Astrocyte of the cerebellum (primary cell): ENCODE data around the gene NRG3.

Experiments used
- DNase-seq: peaks from one replicate; pipeline ENCODE4 v3.0.0-alpha.2; 2011; ENCODE audit warnings: low read depth
- H3K4me3 ChIP-seq: 2 replicates; pipeline ENCODE4 v1.5.1; 2011; ENCODE audit warnings: mild to moderate bottlenecking, low read depth, low read length, moderate library complexity
- CTCF ChIP-seq: IDR thresholded peaks from 2 replicates; pipeline ENCODE4 v1.5.1; 2012; ENCODE audit warnings: low read length, low read depth, moderate library complexity, mild to moderate bottlenecking; ENCODE audit errors: missing control alignments
- in situ Hi-C: cut with HindIII; loops from 2 replicates; pipeline ENCODE4 v1.10.0; 2017; ENCODE audit warnings: low sequenced_read_pairs

NRG3 gene

GRCh38 chr10:82071231-82071630 is 196.2 kb downstream of the NRG3 start:
- no peak for DNase-seq
- H3K4me3 ChIP-seq, result no peak overlapping the region
- in situ Hi-C loops, result no loop called here
- TF ChIP-seq CTCF, result no peak

DNA sequence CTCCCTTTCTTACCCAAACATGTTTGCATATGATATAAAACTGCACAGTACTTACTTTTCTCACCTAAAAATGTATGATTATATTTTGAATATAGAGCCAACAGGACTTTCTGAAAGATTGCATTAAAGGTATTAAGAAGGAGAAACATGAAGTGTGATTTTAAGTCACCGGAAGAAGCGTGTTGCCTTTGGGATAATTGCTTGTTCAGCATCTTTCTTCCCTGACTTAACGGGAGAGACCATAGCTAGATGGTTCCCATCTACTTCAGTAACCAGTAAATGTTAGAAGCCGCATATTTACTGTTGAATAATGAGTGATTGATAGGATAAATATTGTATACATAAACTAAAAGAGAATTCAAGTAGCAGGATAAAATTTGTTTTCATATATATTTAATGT is 197.1 kb downstream of the NRG3 start:
- in situ Hi-C loops, result no loop called here
- H3K4me3 ChIP-seq, result no peak overlapping the region
- TF ChIP-seq CTCF, result no peak
- no peak for DNase-seq

- in situ Hi-C loops, result no loop called here
- H3K4me3 ChIP-seq, result no peak overlapping the region
- no peak for TF ChIP-seq CTCF
- no peak for DNase-seq
Measured at GRCh38 chr10:82075605-82076004, 200.6 kb downstream of the NRG3 start.

GRCh38 chr10:82084496-82084895 is 209.5 kb downstream of the NRG3 start:
- TF ChIP-seq CTCF, result no peak
- no peak for DNase-seq
- H3K4me3 ChIP-seq, result no peak overlapping the region
- in situ Hi-C loops, result no loop called here

- H3K4me3 ChIP-seq, result no peak overlapping the region
- in situ Hi-C loops, result no loop called here
- no peak for DNase-seq
- TF ChIP-seq CTCF, result no peak
Measured at GRCh38 chr10:82084904-82085303, 209.9 kb downstream of the NRG3 start.

DNA sequence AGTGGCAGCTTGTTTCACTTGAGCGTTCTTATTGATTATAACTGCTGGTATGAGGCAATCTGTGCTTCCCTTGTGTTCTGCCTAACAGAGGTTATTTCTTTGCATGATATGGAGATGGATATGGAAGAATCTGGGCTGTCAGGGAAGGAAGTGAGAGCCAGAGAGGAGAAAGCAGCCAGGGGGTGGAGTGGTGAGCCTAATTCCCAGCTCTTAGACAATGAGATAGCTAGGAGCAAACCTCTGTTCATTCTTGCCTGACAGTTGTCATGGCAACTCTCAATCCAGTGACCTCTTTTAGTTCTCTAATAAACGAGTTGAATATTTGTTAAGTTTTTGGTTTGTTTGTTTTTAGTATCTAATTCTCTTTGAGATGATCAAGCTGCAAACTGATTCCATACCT is 214.3 kb downstream of the NRG3 start:
- no peak for DNase-seq
- no peak for TF ChIP-seq CTCF
- H3K4me3 ChIP-seq, result no peak overlapping the region
- in situ Hi-C loops, result no loop called here

- H3K4me3 ChIP-seq, result no peak overlapping the region
- DNase-seq, result no peak
- TF ChIP-seq CTCF, result no peak
- in situ Hi-C loops, result no loop called here
Measured at GRCh38 chr10:82091413-82091812, 216.4 kb downstream of the NRG3 start.
